Measurements from ENCODE around the gene PRKN. TPM values are rescaled to one million over a fixed set of nuclear protein-coding genes. Genes with fewer than 3 reads are reported as not detected.
"Not testable (repeated sequence)": the region's sequence is repeated elsewhere in the genome, so short reads cannot be mapped to it uniquely, and the experiment has no call there.

The PRKN gene
- total RNA-seq, 1 donor from 2014 or later, result 0.93 TPM

DNA sequence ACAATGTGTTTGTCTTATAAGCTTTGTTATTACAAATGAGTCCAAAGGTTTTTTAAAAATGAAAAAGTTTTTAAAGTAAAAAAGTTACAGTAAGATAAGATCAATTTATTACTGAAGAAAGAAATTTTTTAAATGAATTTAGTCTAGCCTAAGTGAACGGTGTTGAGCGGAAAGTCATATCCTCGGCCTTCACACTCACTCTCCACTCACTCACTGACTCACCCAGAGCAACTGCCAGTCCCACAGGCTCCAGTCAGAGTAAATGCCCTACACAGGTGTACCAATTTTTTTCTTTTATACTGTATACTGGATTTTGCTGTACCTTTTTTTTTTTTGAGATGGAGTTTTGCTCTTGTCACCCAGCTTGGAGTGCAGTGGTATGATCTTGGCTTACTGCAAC lies 1411.0 kb downstream of the PRKN start:
- no peak for DNase-seq (ENCODE audit: extremely low read depth, low read depth, low spot score)

DNA sequence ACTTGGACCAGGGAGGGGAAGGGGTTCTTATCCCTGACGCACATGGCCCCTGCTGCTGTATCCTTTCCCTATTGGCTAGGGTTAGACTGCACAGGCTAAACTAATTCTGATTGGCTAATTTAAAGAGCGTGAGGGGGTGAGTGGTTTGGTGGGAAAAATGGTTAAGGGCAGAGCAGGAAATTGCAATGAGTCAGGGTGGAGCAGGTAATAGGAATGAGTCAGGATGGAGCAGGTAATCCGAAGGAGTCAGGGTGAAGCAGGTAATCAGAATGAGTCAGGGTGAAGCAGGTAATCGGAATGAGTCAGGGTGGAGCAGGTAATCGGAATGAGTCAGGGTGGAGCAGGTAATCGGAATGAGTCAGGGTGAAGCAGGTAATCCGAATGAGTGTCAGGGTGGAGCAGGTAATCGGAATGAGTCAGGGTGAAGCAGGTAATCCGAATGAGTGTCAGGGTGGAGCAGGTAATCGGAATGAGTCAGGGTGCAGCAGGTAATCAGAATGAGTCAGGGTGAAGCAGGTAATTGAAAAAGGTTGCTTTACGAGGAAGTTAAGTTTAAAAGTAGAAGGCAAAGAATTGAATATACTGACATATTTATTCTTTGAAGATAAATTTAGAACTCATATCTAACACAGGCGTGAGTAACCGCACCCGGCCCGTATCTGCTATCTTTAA lies 1412.2 kb downstream of the PRKN start:
- DNase-seq (ENCODE audit: extremely low read depth, low read depth, low spot score), result not testable (repeated sequence)

DNA sequence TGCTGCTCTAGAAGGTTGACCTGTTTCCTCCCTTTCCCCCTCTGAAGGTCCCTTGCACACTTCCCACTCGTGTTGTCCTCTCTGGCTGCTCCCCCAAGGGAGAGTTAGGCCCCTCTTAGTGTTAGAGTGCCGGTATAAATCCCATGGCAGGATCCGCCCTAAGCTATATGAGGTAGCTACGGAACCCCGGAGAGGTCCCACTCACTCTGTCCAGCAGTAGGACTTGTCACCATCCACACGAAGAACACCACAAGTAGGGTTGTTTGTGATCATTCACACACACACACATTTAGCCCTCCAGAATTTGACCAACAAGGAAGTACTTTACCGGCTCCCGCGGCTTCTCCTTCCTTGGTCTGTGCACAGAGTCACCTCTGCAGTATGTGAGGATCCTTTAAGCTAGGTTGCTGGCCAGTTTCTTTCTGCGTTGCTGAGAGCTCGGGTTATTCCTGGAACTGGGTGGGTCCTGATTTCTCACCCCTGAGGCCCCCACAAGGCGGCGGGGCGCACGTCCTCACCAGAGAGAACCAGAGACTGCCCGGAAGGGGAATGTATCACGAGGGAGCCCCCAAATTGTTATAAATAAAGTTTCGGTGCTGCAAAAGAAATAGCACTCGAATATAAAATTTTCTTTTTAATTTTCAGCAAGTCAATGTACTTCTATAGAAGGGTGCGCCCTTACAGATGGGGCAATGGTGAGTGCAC lies 1412.9 kb downstream of the PRKN start:
- DNase-seq (ENCODE audit: extremely low read depth, low read depth, low spot score), result not testable (repeated sequence)

DNA sequence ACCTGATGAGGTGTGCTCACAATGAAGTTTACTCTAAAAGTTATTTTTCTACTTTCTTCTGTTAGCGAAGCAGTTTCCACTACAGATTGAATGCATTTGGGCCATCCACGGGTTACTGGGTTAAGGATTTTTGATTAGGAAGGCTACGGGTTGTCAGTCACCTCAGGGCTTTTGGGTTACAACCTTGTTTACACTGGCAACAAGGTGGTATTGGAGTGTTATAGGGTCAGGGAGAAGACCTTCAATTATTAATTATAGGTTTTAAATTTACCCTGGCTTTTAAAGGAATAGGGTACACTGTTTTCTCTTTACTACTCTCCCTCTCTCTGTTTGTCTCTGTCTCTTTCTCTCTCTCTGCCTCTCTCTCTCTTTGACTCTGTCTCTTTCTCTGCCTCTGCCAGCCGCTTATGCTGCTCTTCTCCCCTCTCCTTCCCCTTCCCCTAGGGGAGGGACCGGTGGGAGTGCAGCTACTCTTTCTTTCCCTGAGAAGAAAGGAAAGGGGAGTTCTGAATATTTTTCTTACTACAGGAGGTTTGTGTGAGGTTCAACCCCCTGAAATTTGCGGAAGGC lies 1413.5 kb downstream of the PRKN start:
- no peak for DNase-seq (ENCODE audit: extremely low read depth, low read depth, low spot score)

- not testable (repeated sequence) for DNase-seq (ENCODE audit: extremely low read depth, low read depth, low spot score)
Observed at GRCh38 chr6:161313475-161313874, 1414.1 kb downstream of the PRKN start.

GRCh38 chr6:161309774-161310173 lies 1417.8 kb downstream of the PRKN start:
- DNase-seq (ENCODE audit: extremely low read depth, low read depth, low spot score), result not testable (repeated sequence)

DNA sequence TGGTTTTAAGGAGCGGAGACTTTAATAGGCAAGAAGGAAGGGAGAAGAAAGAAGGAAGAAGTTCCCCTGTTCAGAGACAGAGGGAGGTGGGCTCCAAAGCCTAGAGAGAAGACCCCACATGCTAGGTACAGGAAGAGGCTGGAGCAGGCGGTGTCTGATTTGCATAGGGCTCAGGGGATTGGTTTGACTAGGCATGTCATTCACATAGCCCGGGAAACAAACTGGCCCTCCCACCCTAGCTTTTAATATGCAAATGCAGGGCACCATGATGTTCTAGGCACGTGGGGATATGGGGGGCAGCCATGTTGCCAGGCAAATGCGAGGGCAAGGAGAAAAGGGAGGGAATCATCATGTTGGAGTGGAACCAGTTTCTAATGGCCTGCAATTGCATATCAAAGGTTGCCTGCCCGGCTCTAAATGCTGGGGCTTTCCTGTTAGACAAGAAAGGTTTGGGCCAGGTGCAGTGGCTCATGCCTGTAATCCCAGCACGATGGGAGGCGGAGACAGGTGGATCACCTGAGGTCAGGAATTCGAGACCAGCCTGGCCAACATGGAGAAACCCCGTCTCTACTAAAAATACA lies 1419.4 kb downstream of the PRKN start:
- DNase-seq (ENCODE audit: extremely low read depth, low read depth, low spot score), result no peak

DNA sequence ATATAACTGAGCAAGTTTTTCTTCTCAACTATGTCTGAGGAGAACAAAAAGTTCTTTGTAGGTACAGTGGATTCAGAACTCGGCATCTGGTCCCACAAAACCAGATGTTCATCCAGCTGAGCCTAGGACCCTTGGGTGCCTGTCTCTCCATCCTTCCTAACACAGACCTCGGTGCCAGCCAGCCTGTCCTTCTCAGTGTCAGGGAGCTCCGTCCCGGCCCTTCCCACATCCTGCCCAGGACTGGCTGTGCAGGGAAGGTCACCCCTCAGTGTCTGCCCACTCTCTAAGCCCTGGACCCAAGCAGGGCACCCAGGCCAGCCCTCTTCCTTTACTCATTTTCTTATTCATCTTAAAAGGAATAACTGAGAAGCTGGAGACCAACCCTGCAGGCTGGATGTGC lies 1421.7 kb downstream of the PRKN start:
- no peak for DNase-seq (ENCODE audit: extremely low read depth, low read depth, low spot score)

DNA sequence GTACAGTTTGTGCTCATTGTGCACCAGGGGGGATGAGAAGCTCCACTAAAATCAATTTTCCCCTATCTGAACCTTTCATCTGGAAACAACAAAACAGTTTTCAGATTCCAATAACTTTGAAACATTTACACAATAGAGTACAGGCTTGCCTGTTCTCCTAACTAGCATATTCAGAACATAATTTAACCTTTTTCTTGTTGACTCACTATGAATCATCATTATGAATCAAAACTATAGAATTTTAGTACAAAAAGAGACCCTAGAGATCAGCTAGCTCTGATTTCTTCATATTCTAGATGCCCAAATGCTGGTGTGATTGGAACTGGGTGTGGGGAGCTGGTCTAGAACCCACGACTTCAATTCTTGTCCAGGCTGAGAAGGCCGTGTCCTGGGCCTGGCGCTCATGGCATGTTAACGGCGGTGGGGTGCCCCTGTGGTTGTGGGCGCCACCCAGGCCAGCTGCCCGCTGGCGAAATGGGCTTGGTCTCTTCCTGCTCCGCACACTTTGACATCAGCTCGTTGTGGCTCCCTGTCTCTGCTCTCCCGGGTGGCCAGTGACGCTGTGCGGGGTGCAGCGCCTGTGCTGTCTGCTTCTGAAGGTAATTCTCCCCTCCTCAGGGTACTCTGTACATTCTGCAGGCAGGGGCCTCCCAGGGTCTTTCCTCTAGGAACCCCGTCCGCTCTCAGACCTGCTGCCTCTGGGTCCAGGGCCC lies 1423.8 kb downstream of the PRKN start:
- no peak for DNase-seq (ENCODE audit: extremely low read depth, low read depth, low spot score)

DNA sequence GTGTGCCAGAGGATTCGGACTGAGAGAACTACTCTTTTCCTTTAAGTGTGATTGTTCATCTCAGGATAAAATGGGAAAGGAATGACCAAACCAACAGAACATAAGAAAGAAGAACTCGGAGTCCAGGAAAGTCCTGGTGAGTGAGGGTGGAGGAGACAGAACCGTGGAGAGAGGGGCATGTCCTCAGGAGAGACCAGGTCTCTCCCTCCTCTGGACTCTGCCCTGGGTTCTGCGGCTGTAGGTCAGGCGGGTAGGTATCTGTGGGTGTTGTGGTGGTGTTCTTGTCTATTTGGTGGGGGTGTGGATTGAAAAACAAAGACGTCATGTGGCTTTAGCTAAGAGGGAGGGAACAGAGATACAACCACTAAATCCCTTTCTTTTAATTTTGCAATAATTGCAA lies 1424.6 kb downstream of the PRKN start:
- DNase-seq (ENCODE audit: extremely low read depth, low read depth, low spot score), result no peak

DNA sequence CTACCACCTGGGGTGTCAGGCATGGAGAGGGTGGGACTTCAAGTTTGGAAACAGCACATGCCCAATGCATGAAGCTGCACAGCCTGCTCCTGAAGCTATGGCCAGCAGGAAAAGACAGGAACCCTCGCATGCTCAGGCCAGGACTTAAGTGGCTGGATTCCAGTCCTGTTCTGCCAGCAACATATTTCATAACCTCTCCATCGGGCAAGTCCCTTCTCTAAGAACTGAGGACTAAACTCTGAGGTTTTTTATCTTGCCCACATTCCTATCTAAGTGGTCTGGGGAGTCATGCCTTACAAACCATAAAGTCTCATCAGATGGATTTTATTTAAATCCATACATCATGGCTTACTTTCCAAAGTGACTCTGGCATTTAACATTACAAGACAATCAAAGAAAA lies 1426.2 kb downstream of the PRKN start:
- no peak for DNase-seq (ENCODE audit: extremely low read depth, low read depth, low spot score)

DNA sequence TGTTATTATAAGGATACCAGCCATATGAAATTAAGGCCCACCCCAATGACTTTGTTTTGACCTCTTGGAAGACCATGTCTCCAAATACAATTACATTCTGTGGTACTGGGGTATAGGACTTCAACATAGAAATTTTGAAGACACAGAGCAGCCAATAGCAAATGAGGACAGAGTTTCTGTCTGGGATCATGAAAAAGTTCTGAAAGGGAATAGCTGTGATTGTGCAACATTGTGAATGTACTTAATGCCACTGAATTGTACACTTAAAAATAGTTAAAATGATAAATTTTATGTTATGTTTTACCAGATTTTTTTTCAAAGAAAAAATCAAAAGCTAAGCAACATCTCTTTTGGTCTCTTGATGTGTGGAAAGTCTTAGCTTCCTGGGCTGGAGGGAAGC lies 1426.7 kb downstream of the PRKN start:
- DNase-seq (ENCODE audit: extremely low read depth, low read depth, low spot score), result no peak

DNA sequence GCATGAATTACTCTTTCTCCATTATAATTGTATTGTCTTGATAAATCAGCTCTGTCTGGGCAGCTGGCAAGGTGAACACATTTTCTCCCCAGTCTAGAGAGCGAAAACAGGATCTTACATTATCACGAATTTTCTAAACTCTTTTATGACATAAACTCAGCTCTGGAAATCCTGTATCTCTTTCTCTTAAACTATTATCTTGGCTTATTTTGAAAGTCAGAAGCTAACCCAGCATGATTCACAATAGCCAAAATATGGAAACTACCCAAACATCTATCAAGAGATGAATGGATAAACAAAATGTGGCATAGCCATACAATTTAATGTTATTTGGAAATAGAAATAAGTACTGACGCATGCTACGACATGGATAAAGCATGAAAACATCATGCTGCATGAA lies 1427.8 kb downstream of the PRKN start:
- no peak for DNase-seq (ENCODE audit: extremely low read depth, low read depth, low spot score)

Other genes starting within 250 kb of the PRKN start
- gene PACRG, start 208 bp upstream of the PRKN start, total RNA-seq, result 0.23 TPM in 1 of 2 replicates, not detected in the other

All from glomerular endothelial cell (primary cell).